ENCODE measurements around the gene CXorf49.

DNA sequence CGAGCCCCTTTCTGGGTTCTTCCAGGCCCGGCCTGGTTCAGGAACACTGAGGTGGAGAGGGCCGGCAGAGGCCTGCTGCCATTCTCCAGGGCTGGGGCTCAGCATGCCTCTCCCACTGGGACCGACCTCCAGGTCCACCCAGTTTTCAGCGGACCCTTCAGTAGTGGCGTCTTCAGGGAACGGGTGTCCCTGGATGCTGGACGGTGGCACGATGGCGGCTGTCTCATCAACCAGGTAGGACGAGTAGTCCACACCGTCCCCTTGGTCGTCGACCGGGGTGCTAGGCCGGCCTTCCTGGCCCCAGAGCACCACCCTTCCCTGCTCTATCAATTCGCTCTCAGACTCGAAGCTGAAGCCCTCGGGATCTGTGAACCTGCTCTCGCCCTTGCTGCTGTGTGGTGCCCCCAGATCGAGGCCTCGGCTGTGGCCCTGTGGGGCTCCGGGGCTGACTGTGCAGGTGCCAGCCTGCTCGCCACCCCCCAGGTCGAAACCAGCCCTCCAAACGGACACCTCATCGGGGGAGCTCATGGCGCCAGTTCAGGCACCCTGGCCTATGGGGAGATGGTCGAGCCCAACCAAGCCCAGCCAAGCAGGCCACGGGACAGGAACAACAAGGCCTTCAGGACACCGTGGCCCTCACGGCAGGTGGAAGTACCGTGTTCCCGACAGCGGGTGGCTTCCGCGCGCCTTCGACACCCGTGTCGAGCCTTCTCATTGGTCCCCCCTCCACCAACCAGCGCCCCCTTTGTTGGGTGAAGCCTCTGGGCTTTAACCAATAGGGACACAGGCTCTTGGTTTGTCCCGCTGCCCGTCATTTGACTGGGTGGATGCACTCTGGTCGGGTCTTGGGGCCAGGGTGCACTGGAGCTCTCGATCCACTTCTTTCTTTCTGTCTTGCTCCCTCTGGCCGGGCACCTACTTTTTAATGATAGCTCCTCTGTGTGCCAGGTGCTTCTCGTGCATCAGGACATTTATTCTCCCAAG lies 51.6 kb downstream of the CXorf49 start:
- TF ChIP-seq FOXK2 (IDR thresholded peaks at IDR 0.05) (no peak), LEF1 (IDR thresholded peaks at IDR 0.05; ENCODE audit: borderline replicate concordance) (no peak), FOXA1 (IDR thresholded peaks at IDR 0.05) (no peak), FOXM1 (IDR thresholded peaks at IDR 0.05; ENCODE audit: borderline replicate concordance) (no peak), TARDBP (IDR thresholded peaks at IDR 0.05) (no peak), ELF4 (IDR thresholded peaks at IDR 0.05) (no peak), CTBP1 (IDR thresholded peaks at IDR 0.05; ENCODE audit: borderline replicate concordance) (no peak), SP1 (IDR thresholded peaks at IDR 0.05) (no peak), ZNF384 (IDR thresholded peaks at IDR 0.05) (no peak)
